IMR-90 (cell line): ENCODE results near the gene MVP. TPM values are rescaled to one million over a fixed set of nuclear protein-coding genes. Genes with fewer than 3 reads are reported as not detected.

Source experiments
- ATAC-seq: fragments of 200-7000 bp; cut with Tn5 transposase; 2 replicates; pipeline ENCODE4 v1.9.1; 2020; ENCODE audit warnings: low read depth, mild to moderate bottlenecking, moderate library complexity
- BruUV-seq: library from RNA; stranded (reverse); fragments of 400-500 nt; replicated peaks from 2 replicates; lab custom pipeline; 2021; lab: Mats Ljungman, UMichigan
- CTCF ChIA-PET: fragments of 300-600 bp; formaldehyde crosslinking; extraction: SDS; loops from one replicate; lab custom pipeline; 2021; ENCODE audit warnings: antibody characterized with exemption; lab: Yijun Ruan, JAX
- POLR2A ChIA-PET: fragments of 300-600 bp; sonication (Branson Sonifier 250); formaldehyde crosslinking; loops from one replicate; lab custom pipeline; 2022; ENCODE audit warnings: antibody characterized with exemption; ENCODE audit not compliant: unreplicated experiment; lab: Charles Lee
- DNase-seq: peaks from one replicate; pipeline ENCODE4 v3.0.0; 2013
- H2AFZ ChIP-seq: replicated peaks from 2 replicates; pipeline ENCODE3; 2013; ENCODE audit warnings: low read length, mild to moderate bottlenecking; ENCODE audit not compliant: poor library complexity
- H2AK5ac ChIP-seq: 2 replicates; pipeline ENCODE4 v1.6.1; 2013; ENCODE audit warnings: low read depth, low read length, inconsistent platforms
- H2AK9ac ChIP-seq: replicated peaks from 2 replicates; pipeline ENCODE3; 2013; ENCODE audit warnings: mild to moderate bottlenecking, low read depth, low read length, moderate library complexity; ENCODE audit not compliant: poor library complexity
- H2BK120ac ChIP-seq: 2 replicates; pipeline ENCODE4 v1.6.1; 2013; ENCODE audit warnings: low read depth, low read length, inconsistent platforms
- H2BK15ac ChIP-seq: 3 replicates; pipeline ENCODE4 v1.6.1; 2013; ENCODE audit warnings: low read depth, low read length, inconsistent platforms
- H2BK20ac ChIP-seq: 2 replicates; pipeline ENCODE4 v1.6.1; 2013; ENCODE audit warnings: low read depth, mild to moderate bottlenecking, inconsistent platforms, low read length, moderate library complexity
- H2BK5ac ChIP-seq: 2 replicates; pipeline ENCODE4 v1.6.1; 2013; ENCODE audit warnings: mild to moderate bottlenecking, low read depth, low read length, inconsistent platforms; ENCODE audit not compliant: poor library complexity, severe bottlenecking
- H3K14ac ChIP-seq: replicated peaks from 2 replicates; pipeline ENCODE4 v1.6.1; 2013; ENCODE audit warnings: low read depth, low read length, inconsistent platforms
- H3K18ac ChIP-seq: 2 replicates; pipeline ENCODE4 v1.6.1; 2013; ENCODE audit warnings: low read depth, low read length, control low read depth
- H3K23ac ChIP-seq: 2 replicates; pipeline ENCODE4 v1.6.1; 2013; ENCODE audit warnings: low read depth, low read length, inconsistent platforms
- H3K27ac ChIP-seq: 2 replicates; pipeline ENCODE4 v1.5.1; 2013; ENCODE audit warnings: mild to moderate bottlenecking, control low read depth, low read length; ENCODE audit not compliant: insufficient read depth
- H3K27me3 ChIP-seq: 2 replicates; pipeline ENCODE4 v1.6.1; 2013; ENCODE audit warnings: low read length; ENCODE audit not compliant: control insufficient read depth, insufficient read depth
- H3K36me3 ChIP-seq: 2 replicates; pipeline ENCODE4 v1.6.1; 2013; ENCODE audit warnings: low read length, mixed read lengths; ENCODE audit not compliant: control insufficient read depth, insufficient read depth
- H3K4ac ChIP-seq: 2 replicates; pipeline ENCODE4 v1.6.1; 2013; ENCODE audit warnings: low read depth, low read length, inconsistent platforms
- H3K4me1 ChIP-seq: 2 replicates; pipeline ENCODE4 v1.6.1; 2013; ENCODE audit warnings: low read length, mixed read lengths; ENCODE audit not compliant: control insufficient read depth, insufficient read depth
- H3K4me2 ChIP-seq: 2 replicates; pipeline ENCODE4 v1.6.1; 2013; ENCODE audit warnings: low read depth, mild to moderate bottlenecking, control low read depth, low read length, moderate library complexity
- H3K4me3 ChIP-seq: 2 replicates; pipeline ENCODE4 v1.5.1; 2013; ENCODE audit warnings: low read depth, mild to moderate bottlenecking, control low read depth, low read length, moderate library complexity; ENCODE audit not compliant: insufficient read depth
- H3K56ac ChIP-seq: 2 replicates; pipeline ENCODE4 v1.6.1; 2013; ENCODE audit warnings: low read length, inconsistent platforms; ENCODE audit not compliant: insufficient read depth; ENCODE audit errors: extremely low read depth
- H3K79me1 ChIP-seq, 2 experiments: 2 replicates each; pipeline ENCODE4 v1.6.1; 2013; ENCODE audit warnings: low read length in 2 of 2, inconsistent platforms in 1 of 2, low read depth in 1 of 2
- H3K9ac ChIP-seq: 2 replicates; pipeline ENCODE4 v1.6.1; 2013; ENCODE audit warnings: low read depth, low read length, control low read depth
- H3K9me1 ChIP-seq: 2 replicates; pipeline ENCODE4 v1.6.1; 2013; ENCODE audit warnings: low read length, inconsistent platforms; ENCODE audit not compliant: insufficient read depth
- H3K9me3 ChIP-seq: 2 replicates; pipeline ENCODE4 v1.6.1; 2013; ENCODE audit warnings: low read length; ENCODE audit not compliant: control insufficient read depth, insufficient read depth
- H4K20me1 ChIP-seq: 2 replicates; pipeline ENCODE4 v1.6.1; 2013; ENCODE audit warnings: low read length, inconsistent platforms; ENCODE audit not compliant: insufficient read depth
- H4K5ac ChIP-seq: 2 replicates; pipeline ENCODE4 v1.6.1; 2013; ENCODE audit warnings: mild to moderate bottlenecking, low read depth, low read length, control low read depth
- H4K8ac ChIP-seq, 2 experiments: 2 replicates each; pipeline ENCODE4 v1.6.1; 2013; ENCODE audit warnings: low read depth in 2 of 2, low read length in 2 of 2, control low read depth in 1 of 2, inconsistent platforms in 1 of 2
- H4K91ac ChIP-seq: 2 replicates; pipeline ENCODE4 v1.6.1; 2013; ENCODE audit warnings: low read depth, low read length, inconsistent platforms; ENCODE audit not compliant: insufficient read depth
- CHD1 ChIP-seq: IDR thresholded peaks from 2 replicates; pipeline ENCODE4 v1.6.1; 2012; ENCODE audit warnings: low read depth, low read length, improper control_type of control experiment
- CTCF ChIP-seq: conservative IDR thresholded peaks from 2 replicates; pipeline ENCODE4 v1.5.1; 2012; ENCODE audit warnings: mild to moderate bottlenecking, low read depth, low read length, improper control_type of control experiment
- ELK1 ChIP-seq: fragments of 150-350 bp; IDR thresholded peaks from 2 replicates; pipeline ENCODE4 v1.6.1; 2016; ENCODE audit warnings: low read depth, mild to moderate bottlenecking, low read length, moderate library complexity, borderline replicate concordance
- FOS ChIP-seq: fragments of 150-350 bp; IDR thresholded peaks from 2 replicates; pipeline ENCODE4 v1.6.1; 2016; ENCODE audit warnings: low read depth, low read length
- MAFK ChIP-seq: IDR thresholded peaks from 2 replicates; pipeline ENCODE4 v1.6.1; 2012; ENCODE audit warnings: low read depth, low read length, improper control_type of control experiment
- MAZ ChIP-seq: IDR thresholded peaks from 2 replicates; pipeline ENCODE4 v1.6.1; 2012; ENCODE audit warnings: low read depth, mild to moderate bottlenecking, low read length, improper control_type of control experiment, moderate library complexity, borderline replicate concordance
- MXI1 ChIP-seq: IDR thresholded peaks from 2 replicates; pipeline ENCODE4 v1.6.1; 2012; ENCODE audit warnings: low read depth, mild to moderate bottlenecking, low read length, moderate library complexity, borderline replicate concordance
- NFE2L2 ChIP-seq: fragments of 150-350 bp; IDR thresholded peaks from 2 replicates; pipeline ENCODE4 v1.6.1; 2016; ENCODE audit warnings: low read depth, mild to moderate bottlenecking, low read length
- RAD21 ChIP-seq: IDR thresholded peaks from 2 replicates; pipeline ENCODE4 v1.6.1; 2012; ENCODE audit warnings: low read length, improper control_type of control experiment
- RCOR1 ChIP-seq: IDR thresholded peaks from 2 replicates; pipeline ENCODE4 v1.6.1; 2012; ENCODE audit warnings: mild to moderate bottlenecking, low read length, improper control_type of control experiment; ENCODE audit not compliant: insufficient replicate concordance
- RFX5 ChIP-seq: IDR thresholded peaks from 2 replicates; pipeline ENCODE4 v1.8.0; 2012; ENCODE audit warnings: low read depth, mild to moderate bottlenecking, low read length, moderate library complexity
- USF2 ChIP-seq: fragments of 150-350 bp; IDR thresholded peaks from 2 replicates; pipeline ENCODE4 v1.6.1; 2017; ENCODE audit warnings: mild to moderate bottlenecking, antibody characterized with exemption, low read length, low read depth
- WGBS, 2 experiments: methylation state at CpG; one replicate each; pipeline versions ENCODE4 v1.1.5 to v1.1.7; 2013; ENCODE audit warnings: missing lambda C conversion rate in 2 of 2; ENCODE audit not compliant: insufficient read length in 1 of 2; ENCODE audit errors: extremely low coverage in 2 of 2; 5-methylcytosine and 5-hydroxymethylcytosine counted together
- dilution Hi-C: fragments of 300-500 bp; cut with HindIII; formaldehyde crosslinking; loops from one replicate; pipeline ENCODE4 v1.14.3; 2018; ENCODE audit warnings: low sequenced_read_pairs; ENCODE audit not compliant: unreplicated experiment
- in situ Hi-C: fragments of 300-500 bp; cut with MboI; formaldehyde crosslinking; loops from 3 replicates; pipeline ENCODE4 v1.14.3; 2019; ENCODE audit warnings: low sequenced_read_pairs, inconsistent platforms, mixed read lengths
- intact Hi-C: fragments of 100-400 bp; cut with micrococcal nuclease; formaldehyde crosslinking; loops from 2 replicates; pipeline ENCODE4 v1.10.0; 2022
- polyA plus RNA-seq, 3 experiments: library from polyadenylated mRNA; depleted of rRNA; stranded (reverse); fragments of >200 nt; gene quantifications; 2 replicates each; pipeline ENCODE4 v1.2.3, GENCODE V29; 2012; ENCODE audit warnings: low replicate concordance in 1 of 3
- total RNA-seq: library from RNA; depleted of rRNA; stranded (reverse); fragments of >200 nt; gene quantifications from 2 replicates; pipeline ENCODE4 v1.2.3, GENCODE V29; 2012

MVP gene
- total and polyA plus RNA-seq, 2 of the 4 experiments (the other 2 are of a cell fraction), result 204 to 319 TPM

GRCh38 chr16:29862884-29863668 lies 42.8 kb downstream of the MVP start, which contains the start of gene CDIPT:
Gene CDIPT (minus strand): TSS chr16:29863226. CDS start chr16:29862857, 369 bp downstream.
- Histone ChIP-seq H3K36me3 (peaks cover 22% of the 10 kb centered on the region), H3K56ac (peak within 1 kb of the TSS; percentile 99), H3K4me3 (peak within 1 kb of the TSS; percentile 77), H2AFZ (peak within 1 kb of the TSS; percentile 97), H2BK20ac (peak within 1 kb of the TSS; percentile 100), H3K27ac (peak within 1 kb of the TSS; percentile 86), H4K8ac (peak within 1 kb of the TSS; percentile 32 to 95), H3K9me3 (no peaks in the 10 kb centered on the region), H3K4ac (peak within 1 kb of the TSS; percentile 95), H2BK5ac (peak within 1 kb of the TSS; percentile 95), H3K23ac (peak within 1 kb of the TSS; percentile 97), H3K14ac (peak within 1 kb of the TSS; percentile 93), H3K9me1 (peaks cover 9% of the 10 kb centered on the region), H2AK5ac (peak within 1 kb of the TSS; percentile 61), H2AK9ac (peak within 1 kb of the TSS; percentile 93), H4K91ac (peak within 1 kb of the TSS; percentile 97), H3K9ac (peak within 1 kb of the TSS; percentile 77), H3K4me2 (peak within 1 kb of the TSS; percentile 73), H4K20me1 (no peaks in the 10 kb centered on the region; the same call in 1 of the 2 replicates), H2BK15ac (peak within 1 kb of the TSS; percentile 91; the same call in 2 of the 3 replicates), H4K5ac (peak within 1 kb of the TSS; percentile 77), H3K4me1 (peaks cover 3% of the 10 kb centered on the region; the same call in 1 of the 2 replicates), H3K79me1 (peaks cover 7 to 30% of the 10 kb centered on the region in 2 experiments; a peak in 3 of 4 replicates), H2BK120ac (peak within 1 kb of the TSS; percentile 100), H3K27me3 (no peaks in the 10 kb centered on the region), H3K18ac (peak within 1 kb of the TSS; percentile 81)
- DNase-seq (peak; percentile 97), ATAC-seq (peak; percentile 98)
- in situ Hi-C loops, result no loop called here
- 2% methylated on average over 11 of the region's 57 CpGs; no CpG with 5 or more reads in 1 of the 2 experiments for WGBS, 2 experiments
- no TSS peak for BruUV-seq
- POLR2A ChIA-PET, result no interaction called here
- intact Hi-C loops, result loop anchor here (2.0 to 5.0 kb wide), 3 partner anchors 41 to 132 kb away; partner anchors contain the start of genes HIRIP3, MVP and TAOK2
- dilution Hi-C loops, result no loop called here
- CTCF ChIA-PET, result interaction anchor here (0.6 to 0.7 kb wide), 3 partner anchors 15 to 158 kb away, joined by 3 to 6 read pairs (median 3); no protein-coding TSS in a partner anchor
- TF ChIP-seq NFE2L2, result no peak
- no peak for TF ChIP-seq MAFK
- peak; percentile 79 for TF ChIP-seq RCOR1
- TF ChIP-seq USF2, result peak; percentile 28; the same call in 1 of the 2 replicates
- peak; percentile 100; the same call in 1 of the 2 replicates for TF ChIP-seq CHD1
- peak; percentile 33 for TF ChIP-seq RAD21
- no peak for TF ChIP-seq RFX5
- no peak for TF ChIP-seq FOS
- TF ChIP-seq CTCF, result peak; percentile 82
- no peak for TF ChIP-seq ELK1
- peak; percentile 62; the same call in 1 of the 2 replicates for TF ChIP-seq MXI1
- peak; percentile 75 for TF ChIP-seq MAZ
